OCI-LY1 (cell line): ENCODE data around the gene SEMA6D.

Experiments used
- H2AFZ ChIP-seq: fragments of 200-600 bp; sonication (generic), shearing (Covaris generic); 2 replicates; pipeline ENCODE4 v1.6.0; 2014; ENCODE audit warnings: antibody characterized with exemption, mild to moderate bottlenecking, low read length
- H3F3A ChIP-seq: fragments of 200-600 bp; sonication (generic), shearing (Covaris generic); 2 replicates; pipeline ENCODE4 v1.6.0; 2014; ENCODE audit warnings: mild to moderate bottlenecking, antibody characterized with exemption, low read length, moderate library complexity; ENCODE audit not compliant: insufficient read depth
- H3K27ac ChIP-seq: fragments of 200-600 bp; sonication (generic); 2 replicates; pipeline ENCODE4 v1.5.1; 2014; ENCODE audit warnings: low read length, mixed run types, mild to moderate bottlenecking, low read depth; ENCODE audit not compliant: poor library complexity, severe bottlenecking
- H3K27me3 ChIP-seq: fragments of 200-600 bp; sonication (generic); 2 replicates; pipeline ENCODE4 v1.6.0; 2014; ENCODE audit warnings: antibody characterized with exemption, mild to moderate bottlenecking, low read length, moderate library complexity; ENCODE audit not compliant: insufficient read depth
- H3K36me3 ChIP-seq: fragments of 200-600 bp; sonication (generic); 2 replicates; pipeline ENCODE4 v1.6.1; 2014; ENCODE audit warnings: mild to moderate bottlenecking, antibody characterized with exemption, low read length, moderate library complexity, mixed read lengths; ENCODE audit not compliant: insufficient read depth
- H3K4me1 ChIP-seq: fragments of 200-600 bp; sonication (generic); 2 replicates; pipeline ENCODE4 v1.5.1; 2014; ENCODE audit warnings: mild to moderate bottlenecking, low read length, moderate library complexity; ENCODE audit not compliant: insufficient read depth, severe bottlenecking
- H3K4me2 ChIP-seq: fragments of 200-600 bp; sonication (generic), shearing (Covaris generic); 2 replicates; pipeline ENCODE4 v1.6.1; 2014; ENCODE audit warnings: low read length
- H3K4me3 ChIP-seq: fragments of 200-600 bp; sonication (generic); 2 replicates; pipeline ENCODE4 v1.5.1; 2014; ENCODE audit warnings: low read length, low read depth, mild to moderate bottlenecking, mixed read lengths; ENCODE audit not compliant: poor library complexity, severe bottlenecking
- H3K79me2 ChIP-seq: fragments of 200-600 bp; shearing (Covaris generic); 2 replicates; pipeline ENCODE4 v1.6.1; 2016; ENCODE audit warnings: mixed run types, low read length, mixed read lengths; ENCODE audit not compliant: insufficient read depth
- H3K9ac ChIP-seq: fragments of 200-600 bp; sonication (generic), shearing (Covaris generic); 2 replicates; pipeline ENCODE4 v1.6.1; 2014; ENCODE audit warnings: mild to moderate bottlenecking, low read length, mixed read lengths
- H3K9me2 ChIP-seq: fragments of 200-600 bp; sonication (generic), shearing (Covaris generic); 2 replicates; pipeline ENCODE4 v1.6.1; 2014; ENCODE audit warnings: low read depth, mild to moderate bottlenecking, low read length, mixed read lengths
- H3K9me3 ChIP-seq: fragments of 200-600 bp; shearing (Covaris generic); 2 replicates; pipeline ENCODE4 v1.6.1; 2014; ENCODE audit warnings: low read length, mixed read lengths
- H4K20me1 ChIP-seq: fragments of 200-600 bp; sonication (generic), shearing (Covaris generic); 2 replicates; pipeline ENCODE4 v1.6.0; 2016; ENCODE audit warnings: mild to moderate bottlenecking, low read length; ENCODE audit not compliant: insufficient read depth
- CTCF ChIP-seq: fragments of 200-600 bp; sonication (generic), shearing (Covaris generic); IDR thresholded peaks from 2 replicates; pipeline ENCODE4 v1.5.1; 2017; ENCODE audit warnings: mild to moderate bottlenecking, antibody characterized with exemption, low read length, moderate library complexity, mixed read lengths
- EZH2 ChIP-seq: fragments of 200-600 bp; sonication (generic), shearing (Covaris generic); IDR thresholded peaks from 2 replicates; pipeline ENCODE4 v1.8.0; 2017; ENCODE audit warnings: borderline replicate concordance, mixed run types, mild to moderate bottlenecking, antibody characterized with exemption, low read length, moderate library complexity, mixed read lengths

The SEMA6D gene

GRCh38 chr15:47728426-47728825, 11.1 kb downstream of the SEMA6D start:
- Histone ChIP-seq H3K27me3 (no peaks in the 10 kb centered on the region), H3K4me1 (no peaks in the 10 kb centered on the region), H4K20me1 (no peaks in the 10 kb centered on the region), H3F3A (no peaks in the 10 kb centered on the region), H3K79me2 (no peaks in the 10 kb centered on the region), H3K4me2 (no peak overlapping the region), H3K9me2 (no peaks in the 10 kb centered on the region), H3K4me3 (no peak overlapping the region), H2AFZ (no peak overlapping the region), H3K27ac (no peak overlapping the region), H3K9me3 (no peaks in the 10 kb centered on the region), H3K36me3 (no peaks in the 10 kb centered on the region), H3K9ac (no peak overlapping the region)
- TF ChIP-seq EZH2 (no peak), CTCF (no peak)

GRCh38 chr15:47728886-47729285, 11.6 kb downstream of the SEMA6D start:
- no peak overlapping the region for H3K4me3 ChIP-seq
- no peaks in the 10 kb centered on the region for H3K4me1 ChIP-seq
- no peak overlapping the region for H3K4me2 ChIP-seq
- H4K20me1 ChIP-seq, result no peaks in the 10 kb centered on the region
- H3K9ac ChIP-seq, result no peak overlapping the region
- H3K36me3 ChIP-seq, result no peaks in the 10 kb centered on the region
- no peaks in the 10 kb centered on the region for H3K9me2 ChIP-seq
- H2AFZ ChIP-seq, result no peak overlapping the region
- H3K79me2 ChIP-seq, result no peaks in the 10 kb centered on the region
- no peak overlapping the region for H3K27ac ChIP-seq
- no peaks in the 10 kb centered on the region for H3K9me3 ChIP-seq
- H3F3A ChIP-seq, result no peaks in the 10 kb centered on the region
- no peaks in the 10 kb centered on the region for H3K27me3 ChIP-seq
- TF ChIP-seq EZH2 (no peak), CTCF (no peak)

DNA sequence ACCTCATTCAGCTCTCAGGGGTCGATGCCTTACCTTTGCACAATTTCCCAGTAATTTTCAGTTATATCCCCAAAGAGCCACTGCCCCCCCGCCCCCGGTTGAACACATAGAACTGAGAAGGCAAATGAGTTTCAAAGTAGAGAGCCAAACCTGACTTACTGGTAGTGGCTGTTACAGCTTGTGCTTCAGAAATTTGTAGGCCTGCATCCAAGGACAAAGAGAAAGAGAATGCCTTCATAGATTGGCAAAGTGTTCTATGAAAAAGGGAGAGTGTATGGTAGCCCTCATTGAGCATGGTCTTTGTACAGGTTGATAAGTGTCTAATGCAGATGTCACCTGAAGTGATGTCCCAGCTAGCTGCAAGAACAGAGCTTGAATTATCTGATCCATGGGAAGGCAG, 13.9 kb downstream of the SEMA6D start:
- Histone ChIP-seq H3K9me2 (no peaks in the 10 kb centered on the region), H3K4me1 (no peaks in the 10 kb centered on the region), H4K20me1 (no peaks in the 10 kb centered on the region), H3K9ac (no peak overlapping the region), H3K79me2 (no peaks in the 10 kb centered on the region), H3K27ac (no peak overlapping the region), H3K27me3 (no peaks in the 10 kb centered on the region), H3K36me3 (no peaks in the 10 kb centered on the region), H3F3A (no peaks in the 10 kb centered on the region), H3K9me3 (no peaks in the 10 kb centered on the region), H2AFZ (no peak overlapping the region), H3K4me3 (no peak overlapping the region), H3K4me2 (no peak overlapping the region)
- no peak for TF ChIP-seq CTCF
